ENCODE results near the gene FBXW8.
"Not testable (repeated sequence)": the region's sequence is repeated elsewhere in the genome, so short reads cannot be mapped to it uniquely, and the experiment has no call there.

The FBXW8 gene

GRCh38 chr12:117054279-117054678 is 143.5 kb downstream of the FBXW8 start:
- H3K36me3 ChIP-seq, result no peaks in the 10 kb centered on the region
- DNase-seq, result no peak
- H3K9me3 ChIP-seq, result no peaks in the 10 kb centered on the region
- peaks cover 0 to 10% of the 10 kb centered on the region in 2 donors for H3K27me3 ChIP-seq
- intact Hi-C loops (cut with DNase I; ENCODE audit: low total_unique reads), result no loop called here
- H3K27ac ChIP-seq, result no peak overlapping the region
- H3K4me3 ChIP-seq, result no peak overlapping the region
- no peak for TF ChIP-seq CTCF (IDR thresholded peaks at IDR 0.05)
- peaks cover 0 to 24% (median 3%) of the 10 kb centered on the region in 4 donors for H3K4me1 ChIP-seq

- H3K9me3 ChIP-seq; H3K4me1 ChIP-seq; DNase-seq; H3K27ac ChIP-seq; H3K4me3 ChIP-seq; intact Hi-C loops (cut with DNase I; ENCODE audit: low total_unique reads); H3K36me3 ChIP-seq: not testable (repeated sequence)
- H3K27me3 ChIP-seq, result peaks cover 0 to 13% of the 10 kb centered on the region in 2 donors
These were observed 146.9 kb downstream of the FBXW8 start for GRCh38 chr12:117057626-117058025.

GRCh38 chr12:117058442-117059072 is 147.8 kb downstream of the FBXW8 start:
- no peak for TF ChIP-seq CTCF (IDR thresholded peaks at IDR 0.05)
- H3K27ac ChIP-seq, result no peak overlapping the region
- intact Hi-C loops (cut with DNase I; ENCODE audit: low total_unique reads), result no loop called here
- H3K36me3 ChIP-seq, result no peaks in the 10 kb centered on the region
- DNase-seq, result no peak
- H3K4me1 ChIP-seq, result no peaks in the 10 kb centered on the region
- peaks cover 0 to 10% of the 10 kb centered on the region in 2 donors for H3K27me3 ChIP-seq
- H3K4me3 ChIP-seq, result no peak overlapping the region
- no peaks in the 10 kb centered on the region for H3K9me3 ChIP-seq

GRCh38 chr12:117059156-117059555 is 148.4 kb downstream of the FBXW8 start:
- Histone ChIP-seq H3K36me3 (no peaks in the 10 kb centered on the region), H3K4me1 (no peaks in the 10 kb centered on the region), H3K27me3 (peaks cover 0 to 6% of the 10 kb centered on the region in 2 donors), H3K27ac (no peak overlapping the region), H3K4me3 (no peak overlapping the region), H3K9me3 (no peaks in the 10 kb centered on the region)
- no peak for TF ChIP-seq CTCF (IDR thresholded peaks at IDR 0.05)
- DNase-seq, result no peak
- intact Hi-C loops (cut with DNase I; ENCODE audit: low total_unique reads), result no loop called here

- intact Hi-C loops (cut with DNase I; ENCODE audit: low total_unique reads), result no loop called here
- H3K9me3 ChIP-seq, result no peaks in the 10 kb centered on the region
- no peaks in the 10 kb centered on the region for H3K36me3 ChIP-seq
- no peaks in the 10 kb centered on the region for H3K4me1 ChIP-seq
- no peak for DNase-seq
- peaks cover 0 to 3% of the 10 kb centered on the region in 2 donors for H3K27me3 ChIP-seq
- no peak overlapping the region for H3K27ac ChIP-seq
- no peak for TF ChIP-seq CTCF (IDR thresholded peaks at IDR 0.05)
- no peak overlapping the region for H3K4me3 ChIP-seq
These were observed 149.6 kb downstream of the FBXW8 start for GRCh38 chr12:117060246-117060928.

GRCh38 chr12:117060929-117061305 is 150.2 kb downstream of the FBXW8 start:
- Histone ChIP-seq H3K36me3 (no peaks in the 10 kb centered on the region), H3K27ac (no peak overlapping the region), H3K4me1 (no peaks in the 10 kb centered on the region), H3K9me3 (no peaks in the 10 kb centered on the region), H3K27me3 (peaks cover 0 to 3% of the 10 kb centered on the region in 2 donors), H3K4me3 (no peak overlapping the region)
- intact Hi-C loops (cut with DNase I; ENCODE audit: low total_unique reads), result no loop called here
- no peak for DNase-seq
- no peak for TF ChIP-seq CTCF (IDR thresholded peaks at IDR 0.05)

Data from tibial artery (tissue), 4 donors.